Gastrocnemius medialis (tissue), 4 donors: ENCODE results near the gene SOX21.

Source experiments
- POLR2A ChIP-seq, 2 donors: fragments of 450-650 bp; IDR thresholded peaks; one replicate each; pipeline ENCODE4 v1.6.1; 2017; ENCODE audit warnings: antibody characterized with exemption in 2 of 2, mild to moderate bottlenecking in 2 of 2, moderate library complexity in 2 of 2
- TF ChIP-seq, protein P1 (sequence below), 5 experiments: fragments of 450-650 bp in 3 of 5; fragments of 200-600 bp in 2 of 5; sonication (generic) in 2 of 5; IDR thresholded peaks in 4 of 5; conservative IDR thresholded peaks in 1 of 5; 1 replicate in 4 of 5; 2 replicates in 1 of 5; pipeline ENCODE4 v1.5.1; 2016 to 2019; ENCODE audit warnings: antibody characterized with exemption in 5 of 5, mild to moderate bottlenecking in 3 of 5, moderate library complexity in 3 of 5

DNA sequence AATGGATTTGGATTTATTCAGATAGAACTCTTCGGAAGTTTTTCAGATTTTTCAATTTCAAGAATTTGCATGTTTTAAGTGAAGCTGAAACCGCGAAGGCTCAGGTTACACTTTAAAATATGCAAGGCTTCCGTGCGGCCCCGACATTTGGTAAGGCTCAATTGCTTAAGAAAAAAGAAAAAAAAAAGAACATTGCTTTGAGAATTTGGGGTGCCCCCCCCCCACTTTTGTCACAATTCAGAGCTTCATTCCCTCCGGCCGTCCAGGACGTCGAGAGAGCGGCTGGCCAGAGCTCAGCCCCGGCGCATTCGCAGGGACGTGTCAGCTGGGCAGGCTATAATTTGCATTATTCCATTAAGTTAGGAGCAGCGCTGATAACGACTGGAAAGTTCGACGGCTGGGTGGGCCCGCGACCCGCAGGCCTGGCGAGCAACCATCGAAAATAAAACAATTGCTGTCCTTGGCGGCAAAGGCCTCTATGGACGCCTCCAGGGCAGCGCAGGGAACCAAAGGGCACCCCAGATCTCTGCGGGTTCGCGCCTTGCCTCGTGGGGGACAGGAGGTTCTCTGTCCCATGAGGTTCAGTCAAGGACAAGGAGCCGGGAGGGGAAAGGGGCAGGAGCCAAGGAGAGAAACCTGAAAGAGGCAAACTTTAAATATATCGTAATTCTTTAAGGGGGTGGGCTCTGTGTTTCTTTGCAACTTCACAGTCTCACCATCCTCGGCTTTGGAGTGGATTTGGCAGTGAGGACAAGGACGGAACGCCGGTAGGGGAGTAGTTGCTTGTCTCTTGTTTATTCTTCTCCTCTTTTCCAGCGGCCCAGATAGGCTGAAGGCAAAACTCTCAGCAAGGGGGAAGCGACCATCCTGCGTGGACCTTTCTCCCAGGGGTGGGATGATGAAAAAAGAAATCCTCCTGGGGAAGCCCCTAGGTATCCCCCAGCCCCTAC lies 7.0 kb downstream of the SOX21 start:
- TF ChIP-seq, protein P1, sequence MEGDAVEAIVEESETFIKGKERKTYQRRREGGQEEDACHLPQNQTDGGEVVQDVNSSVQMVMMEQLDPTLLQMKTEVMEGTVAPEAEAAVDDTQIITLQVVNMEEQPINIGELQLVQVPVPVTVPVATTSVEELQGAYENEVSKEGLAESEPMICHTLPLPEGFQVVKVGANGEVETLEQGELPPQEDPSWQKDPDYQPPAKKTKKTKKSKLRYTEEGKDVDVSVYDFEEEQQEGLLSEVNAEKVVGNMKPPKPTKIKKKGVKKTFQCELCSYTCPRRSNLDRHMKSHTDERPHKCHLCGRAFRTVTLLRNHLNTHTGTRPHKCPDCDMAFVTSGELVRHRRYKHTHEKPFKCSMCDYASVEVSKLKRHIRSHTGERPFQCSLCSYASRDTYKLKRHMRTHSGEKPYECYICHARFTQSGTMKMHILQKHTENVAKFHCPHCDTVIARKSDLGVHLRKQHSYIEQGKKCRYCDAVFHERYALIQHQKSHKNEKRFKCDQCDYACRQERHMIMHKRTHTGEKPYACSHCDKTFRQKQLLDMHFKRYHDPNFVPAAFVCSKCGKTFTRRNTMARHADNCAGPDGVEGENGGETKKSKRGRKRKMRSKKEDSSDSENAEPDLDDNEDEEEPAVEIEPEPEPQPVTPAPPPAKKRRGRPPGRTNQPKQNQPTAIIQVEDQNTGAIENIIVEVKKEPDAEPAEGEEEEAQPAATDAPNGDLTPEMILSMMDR (IDR thresholded peaks at IDR 0.05 in 4 of 5, conservative IDR thresholded peaks at IDR 0.05 in 1 of 5): no peak
- TF ChIP-seq POLR2A (IDR thresholded peaks at IDR 0.05): no peak
